ENCODE results near the gene OLR1.

Gene OLR1

DNA sequence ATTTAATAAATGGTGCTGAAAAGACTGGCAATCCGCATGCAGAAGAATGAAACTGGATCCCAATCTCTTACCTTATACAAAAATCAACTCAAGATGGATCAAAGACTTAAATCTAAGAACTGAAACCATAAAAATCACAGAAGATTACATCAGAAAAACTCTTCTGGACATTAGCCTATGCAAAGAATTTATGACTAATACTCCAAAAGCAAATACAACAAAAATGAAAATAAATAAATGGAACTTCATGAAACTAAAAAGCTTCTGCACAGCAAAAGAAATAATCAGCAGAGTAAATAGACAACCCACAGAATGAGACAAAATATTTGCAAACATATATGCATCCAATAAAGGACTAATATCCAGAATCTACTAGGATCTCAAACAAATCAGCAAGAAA is 58.9 kb downstream of the OLR1 start:
- no peak for TF ChIP-seq GATA3 (IDR thresholded peaks at IDR 0.05; ENCODE audit: low read depth, low read length)
- TF ChIP-seq GATA2 (IDR thresholded peaks at IDR 0.05; ENCODE audit: low read depth, low read length) = no peak

DNA sequence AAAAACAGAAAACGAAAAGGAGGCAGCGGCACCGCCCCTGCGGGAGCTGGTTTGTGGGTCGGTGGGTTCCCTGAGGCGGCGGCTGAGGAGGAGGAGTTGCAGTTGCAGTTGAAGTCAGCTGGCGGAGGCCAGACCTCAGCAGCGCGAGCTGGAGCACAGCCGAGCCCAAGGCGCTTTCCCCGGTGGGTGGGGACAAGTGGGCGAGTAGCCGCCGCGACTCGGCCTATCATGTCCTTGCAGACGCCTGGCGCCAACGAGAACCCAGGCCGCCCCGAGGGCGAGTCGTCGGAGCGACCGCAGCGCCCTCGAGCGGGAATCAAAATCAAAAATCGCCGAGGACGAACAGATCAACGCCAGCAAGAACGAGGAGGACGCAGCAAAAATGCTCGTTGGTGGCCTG is 60.5 kb downstream of the OLR1 start:
- no peak for TF ChIP-seq GATA2 (IDR thresholded peaks at IDR 0.05; ENCODE audit: low read depth, low read length)
- no peak for TF ChIP-seq GATA3 (IDR thresholded peaks at IDR 0.05; ENCODE audit: low read depth, low read length)

DNA sequence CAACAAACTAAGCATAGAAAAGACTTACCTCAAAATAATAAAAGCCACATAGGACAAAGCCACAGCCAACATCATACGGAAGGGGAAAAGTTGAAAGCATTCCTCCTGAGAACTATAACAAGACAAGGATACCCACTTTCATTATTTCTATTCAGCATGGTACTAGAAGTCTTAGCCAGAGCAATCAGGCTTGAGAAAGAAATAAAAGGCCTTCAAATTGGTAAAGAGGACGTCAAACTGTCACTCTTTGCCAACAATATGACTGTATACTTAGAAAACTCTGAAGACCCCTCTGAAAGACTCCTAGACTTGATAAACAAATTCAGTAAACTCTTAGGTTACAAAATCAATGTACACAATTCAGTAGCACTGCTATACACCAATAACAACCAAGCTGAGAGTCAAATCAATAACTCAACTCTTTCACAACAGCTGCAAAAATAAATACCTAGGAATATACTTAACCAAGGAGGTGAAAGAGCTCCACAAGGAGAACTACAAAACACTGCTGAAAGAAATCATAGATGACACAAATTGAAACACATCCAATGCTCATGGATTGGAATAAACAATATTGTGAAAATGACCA is 61.6 kb downstream of the OLR1 start:
- TF ChIP-seq GATA3 (IDR thresholded peaks at IDR 0.05; ENCODE audit: low read depth, low read length) (no peak), GATA2 (IDR thresholded peaks at IDR 0.05; ENCODE audit: low read depth, low read length) (no peak)
